T47D (cell line): Measurements from ENCODE around the gene RPS5.

Source experiments
- DNase-seq, 2 experiments: peaks; one replicate each; pipeline versions ENCODE4 v3.0.0 to v3.0.0-alpha.2; 2011 to 2012; ENCODE audit warnings: low read depth in 1 of 2, low spot score in 1 of 2
- JUND ChIP-seq: IDR thresholded peaks from 2 replicates; pipeline ENCODE4 v1.6.1; 2012; ENCODE audit warnings: low read depth
- in situ Hi-C: cut with HindIII; loops from 2 replicates; pipeline ENCODE4 v1.10.0; 2016; ENCODE audit warnings: low sequenced_read_pairs, low pct_unique_long_range_greater_than_20kb

RPS5 gene

DNA sequence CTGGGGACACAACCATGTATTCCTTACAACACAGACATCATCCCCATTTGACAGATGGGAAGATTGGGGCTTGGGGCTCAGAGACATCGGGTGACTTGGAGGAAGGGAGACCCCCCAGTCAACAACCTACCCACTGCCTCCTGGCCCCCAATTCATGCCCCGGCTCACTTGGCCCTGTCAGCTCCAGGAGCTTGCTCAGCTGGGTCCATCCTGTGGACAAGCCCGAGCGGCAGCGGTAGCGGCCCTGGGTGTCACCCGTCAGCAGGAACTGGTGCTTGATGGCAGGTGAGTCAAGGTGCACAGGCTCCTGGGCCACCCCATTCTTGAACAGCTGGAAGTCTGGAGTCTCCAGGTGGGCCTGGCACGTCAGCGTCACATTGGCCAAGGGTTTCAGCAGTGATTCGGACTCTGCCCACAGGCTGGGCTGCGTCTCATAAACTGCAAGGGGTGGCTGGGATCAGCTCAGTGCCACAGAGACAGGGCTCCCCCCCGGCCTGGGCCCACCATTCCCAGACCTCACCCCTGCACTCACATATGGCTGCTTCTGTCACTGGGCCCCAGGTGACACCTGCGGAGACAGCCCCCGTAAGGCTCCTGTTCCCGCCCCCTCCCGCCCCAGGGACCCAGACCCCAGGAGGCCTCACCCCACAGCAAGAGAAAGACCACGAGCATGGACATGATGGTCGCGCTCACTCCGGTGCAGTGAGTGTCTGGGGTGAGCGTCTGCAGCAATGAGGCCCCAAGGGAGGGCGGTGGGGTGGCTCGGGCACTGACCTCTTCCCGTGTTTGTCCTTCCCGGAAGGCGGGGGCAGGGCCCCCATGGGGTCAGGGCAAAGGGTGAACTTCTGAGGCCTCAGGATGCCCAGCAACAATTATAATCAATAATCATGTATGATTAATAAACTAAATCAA, 34.1 kb upstream of the RPS5 start, which contains the start of gene A1BG:
TSS of gene A1BG (minus strand) at position 733 of the 912 bp plus-strand sequence. CDS start at position 678, 55 bp downstream.
- TF ChIP-seq JUND: no peak
- DNase-seq: no peak
- in situ Hi-C loops: no loop called here

DNA sequence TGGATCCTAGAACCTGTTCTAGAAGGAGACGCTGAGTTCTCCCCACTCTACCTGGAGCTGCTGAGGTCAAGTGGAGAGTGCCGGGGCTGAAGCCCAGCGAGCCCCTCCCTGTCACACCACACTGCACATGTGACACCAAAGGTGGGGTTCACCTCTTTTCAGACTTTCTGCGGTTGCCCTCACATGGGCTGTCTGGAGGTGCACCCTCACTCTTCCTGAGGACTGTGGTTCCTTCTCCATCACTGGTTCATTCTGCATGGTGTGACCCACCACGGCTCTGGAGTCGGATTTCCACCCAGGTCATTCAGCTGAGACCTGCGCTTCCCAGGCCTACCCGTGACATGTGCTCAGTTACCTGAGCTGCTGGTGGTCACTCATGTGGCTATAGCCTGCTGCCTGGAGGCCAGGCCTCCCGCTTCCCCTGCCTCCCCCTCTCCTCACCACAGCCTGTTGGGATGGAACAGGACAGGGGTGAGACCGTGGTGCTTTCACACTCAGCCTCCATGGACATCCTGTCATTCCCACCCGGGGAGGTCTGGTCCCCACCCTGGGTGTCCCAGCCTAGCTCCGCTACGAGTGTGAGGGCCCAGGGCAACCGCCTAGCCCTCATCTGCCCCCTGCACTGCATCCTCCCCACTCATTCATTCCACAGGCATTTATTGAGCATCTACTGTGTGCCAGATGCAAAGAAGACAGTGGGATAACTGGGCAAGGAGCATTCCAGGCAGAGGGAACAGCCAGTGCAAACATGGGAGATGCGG, 33.2 kb upstream of the RPS5 start:
- DNase-seq: no peak
- in situ Hi-C loops: no loop called here
- TF ChIP-seq JUND: no peak

DNA sequence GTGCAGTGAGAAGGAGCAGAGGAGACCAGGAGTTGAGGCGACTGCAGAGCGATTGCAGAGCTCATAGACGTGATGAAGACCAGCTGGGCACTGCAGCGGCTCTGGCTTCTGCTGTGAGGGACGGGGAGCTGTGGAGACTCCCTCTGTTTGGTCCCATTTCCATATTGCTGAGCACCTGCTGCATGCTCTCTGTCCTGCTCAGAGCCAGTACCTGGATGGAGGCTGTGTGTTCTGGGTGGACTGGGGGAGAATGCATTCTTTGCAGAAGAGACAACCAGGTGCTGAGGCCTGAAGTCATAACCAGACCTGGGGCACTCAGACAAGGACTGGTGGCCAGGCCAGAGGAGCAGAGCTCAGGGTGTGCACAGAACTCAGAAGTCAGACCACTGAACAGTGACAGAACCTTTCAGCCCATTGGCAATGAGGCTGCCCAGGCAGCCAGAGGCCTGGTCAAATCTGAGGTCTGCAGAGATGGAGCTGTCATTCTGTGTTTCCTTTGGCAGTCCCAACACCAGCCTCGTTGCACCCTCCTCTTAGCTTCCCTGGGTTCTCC, 32.5 kb upstream of the RPS5 start:
- in situ Hi-C loops: no loop called here
- DNase-seq: no peak
- TF ChIP-seq JUND: no peak

DNA sequence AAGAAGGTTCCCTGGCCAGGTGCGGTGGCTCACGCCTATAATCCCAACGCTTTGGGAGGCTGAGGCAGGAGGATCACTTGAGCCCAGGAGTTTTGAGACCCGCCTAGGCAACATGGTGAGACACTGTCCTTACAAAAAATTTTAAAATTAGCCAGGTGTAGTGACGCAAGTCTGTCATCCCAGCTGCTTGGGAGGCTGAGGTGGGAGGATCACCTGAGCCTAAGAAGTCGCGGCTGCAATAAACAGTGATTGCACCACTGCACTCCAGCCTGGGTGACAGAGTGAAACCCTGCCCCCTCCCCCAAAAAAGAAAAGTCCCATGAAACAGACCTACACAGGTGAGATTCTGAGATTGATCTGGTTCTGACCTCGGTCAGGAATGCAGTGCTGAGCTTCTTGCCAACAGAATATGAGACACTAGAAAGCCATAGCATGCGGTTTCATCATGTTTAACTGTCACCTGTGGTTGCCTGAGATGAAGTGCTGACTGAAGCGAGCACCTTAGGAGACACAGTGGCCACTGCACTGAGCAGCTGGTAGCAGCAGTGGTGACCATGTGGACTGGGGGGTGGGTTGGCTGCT, 31.8 kb upstream of the RPS5 start:
- no peak for TF ChIP-seq JUND
- in situ Hi-C loops: no loop called here

DNA sequence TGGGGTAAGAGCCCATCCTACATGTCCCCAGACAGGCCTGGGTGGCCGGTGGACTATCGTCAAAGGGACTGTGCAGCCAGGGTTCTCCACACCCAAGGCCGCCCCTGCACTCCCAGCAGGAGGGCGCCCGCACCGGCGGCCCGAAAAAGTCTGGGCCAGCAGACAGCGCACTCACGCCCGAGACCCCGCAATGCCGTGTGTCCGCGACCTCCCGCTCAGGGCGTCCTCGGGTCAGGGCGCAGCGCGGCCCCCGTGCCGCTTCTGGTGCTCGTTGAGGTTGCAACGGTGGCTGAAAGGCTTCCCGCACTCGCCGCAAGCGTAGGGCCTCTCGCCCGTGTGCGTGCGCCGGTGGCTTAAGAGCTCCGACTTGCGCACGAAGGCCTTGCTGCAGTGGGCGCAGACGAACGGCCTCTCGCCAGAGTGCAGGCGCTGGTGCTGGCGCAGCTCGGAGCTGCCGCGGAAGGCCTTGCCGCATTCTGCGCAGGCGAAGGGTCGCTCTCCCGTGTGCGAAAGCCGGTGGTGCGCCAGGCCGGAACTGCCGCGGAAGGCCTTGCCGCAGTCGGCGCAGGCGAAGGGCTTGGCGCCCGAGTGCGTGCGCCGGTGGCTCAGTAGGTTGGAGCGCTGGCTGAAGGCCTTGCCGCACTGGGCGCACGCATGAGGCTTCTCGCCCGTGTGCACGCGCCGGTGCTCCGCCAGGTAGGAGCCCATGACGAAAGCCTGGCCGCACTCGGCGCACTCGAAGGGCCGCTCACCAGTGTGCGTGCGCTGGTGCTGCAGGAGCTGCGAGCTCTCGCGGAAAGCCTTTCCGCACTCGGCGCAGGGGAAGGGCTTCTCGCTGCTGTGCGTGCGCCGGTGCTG, 30.9 kb upstream of the RPS5 start:
- no peak for TF ChIP-seq JUND
- in situ Hi-C loops: no loop called here
- no peak for DNase-seq

More for the DNA sequence above, 31.8 kb upstream of the RPS5 start:
- peak in 1 of 2 experiments; percentile 40 for DNase-seq

DNA sequence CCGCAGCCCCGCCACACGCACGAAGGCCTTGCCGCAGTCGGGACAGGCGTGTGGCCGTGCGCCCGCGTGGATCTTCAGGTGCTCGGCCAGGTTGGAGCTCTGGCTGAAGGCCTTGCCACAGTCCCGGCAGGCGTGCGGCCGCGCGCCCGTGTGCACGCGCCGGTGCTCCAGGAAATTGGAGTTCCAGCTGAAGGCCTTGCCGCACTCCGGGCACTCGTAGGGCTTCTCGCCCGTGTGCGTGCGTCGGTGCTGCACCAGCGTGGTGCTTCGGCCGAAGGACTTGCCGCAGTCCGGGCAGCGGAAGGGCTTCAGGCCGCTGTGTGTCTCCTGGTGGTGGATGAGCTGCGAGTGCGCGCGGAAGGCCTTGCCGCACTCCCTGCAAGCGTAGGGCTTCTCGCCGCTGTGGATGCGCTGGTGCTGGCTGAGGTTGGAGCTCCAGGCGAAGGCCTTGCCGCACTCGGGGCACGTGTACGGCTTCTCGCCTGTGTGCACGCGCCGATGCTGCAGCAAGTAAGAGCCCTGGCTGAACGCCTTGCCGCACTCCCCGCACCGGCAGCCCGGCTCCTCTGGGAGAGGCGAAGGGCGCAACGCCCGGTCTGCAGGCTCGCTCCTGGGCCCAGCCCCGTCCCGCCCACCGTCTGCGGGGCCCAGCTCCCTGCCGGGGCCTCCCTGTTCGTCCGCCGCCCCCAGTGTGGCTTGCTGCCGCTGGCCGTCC, 30.1 kb upstream of the RPS5 start:
- no peak for TF ChIP-seq JUND
- DNase-seq: no peak
- in situ Hi-C loops: no loop called here

DNA sequence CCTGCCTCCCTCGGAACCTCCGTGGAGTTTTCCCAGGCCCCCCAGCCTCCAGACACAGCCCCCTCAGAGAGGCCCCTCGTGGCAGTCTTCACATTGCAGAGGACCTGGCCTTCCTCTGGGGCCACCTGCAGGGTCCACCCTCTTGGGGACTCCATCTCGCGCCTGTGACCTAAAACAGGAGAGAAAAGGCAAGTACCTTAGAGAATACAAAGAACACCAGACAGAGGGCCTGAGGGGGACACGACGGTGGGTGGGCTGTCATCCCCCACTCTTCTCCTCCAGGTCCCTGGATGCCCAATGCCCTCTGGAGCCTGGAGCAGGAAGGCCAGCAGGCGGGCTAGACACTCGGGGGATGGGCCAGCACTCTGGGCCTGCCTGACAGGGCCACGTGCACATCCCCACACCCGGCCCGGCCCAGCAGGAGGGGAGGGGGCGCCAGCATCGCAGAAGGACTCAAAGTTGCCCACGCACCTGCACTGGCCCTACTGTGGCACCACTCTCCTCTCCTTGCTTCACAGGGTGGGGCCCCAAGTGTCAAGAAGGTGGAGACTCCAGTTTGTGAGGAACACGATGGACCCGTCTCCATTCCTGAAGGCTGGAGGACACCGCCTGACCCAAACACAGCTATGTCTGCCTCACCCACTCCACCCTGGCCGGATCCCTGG, 29.5 kb upstream of the RPS5 start:
- no peak for TF ChIP-seq JUND
- in situ Hi-C loops: no loop called here
- no peak for DNase-seq

DNA sequence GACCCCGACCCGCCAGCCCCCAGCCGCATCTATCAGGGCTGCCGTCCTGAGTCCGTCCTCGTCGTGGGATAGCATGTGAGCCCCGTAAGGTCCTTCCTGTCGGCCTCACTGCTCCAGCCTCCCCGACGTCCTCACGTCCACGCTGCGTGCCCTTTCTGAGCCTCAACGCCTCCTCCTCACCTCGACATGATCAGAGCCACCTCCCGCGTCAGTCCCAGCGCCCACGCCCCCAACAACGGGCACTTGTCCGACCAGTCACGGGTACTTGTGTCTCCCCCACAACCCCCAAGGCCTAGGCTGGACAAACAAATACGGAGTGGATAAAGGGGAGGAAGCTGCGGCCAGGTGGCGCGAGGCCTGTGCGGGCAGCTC, 25.2 kb upstream of the RPS5 start:
- TF ChIP-seq JUND: no peak
- in situ Hi-C loops: no loop called here
- DNase-seq: peak; percentile 58 to 86

DNA sequence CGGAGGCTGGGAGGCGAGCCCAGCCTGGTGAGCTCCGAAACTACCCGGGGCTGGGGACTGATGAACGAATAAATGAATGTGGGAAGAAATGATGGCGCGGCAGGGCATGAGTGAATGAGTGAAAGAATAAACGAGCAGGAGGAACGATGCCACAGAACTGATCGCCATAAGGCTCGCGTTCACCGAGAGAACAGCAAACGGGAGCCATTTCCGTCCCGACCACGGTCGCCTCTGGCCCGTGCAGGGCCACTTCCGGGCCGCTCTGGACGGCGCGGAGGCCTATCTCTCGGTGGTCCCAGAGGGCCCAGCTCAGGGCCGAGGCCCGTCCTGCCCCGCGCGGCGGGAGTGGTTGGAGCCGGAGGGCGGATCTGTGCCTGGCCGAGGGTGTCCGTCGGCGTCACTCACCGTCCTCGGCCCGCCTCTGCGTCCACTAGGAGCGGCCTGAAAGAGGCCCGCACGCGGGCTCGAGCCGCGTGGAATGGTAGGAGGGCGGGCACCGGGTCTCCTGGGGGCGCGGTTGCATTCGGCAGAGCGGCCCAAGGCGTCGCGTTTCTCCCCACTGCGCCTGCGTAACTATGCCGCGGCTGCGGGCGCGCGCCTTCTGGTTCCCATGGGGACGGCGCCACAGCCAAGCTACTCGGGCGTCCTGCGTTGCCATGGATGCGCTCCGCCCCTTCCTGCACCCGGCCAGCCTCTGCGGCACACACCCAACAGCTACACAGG, 24.6 kb upstream of the RPS5 start, which contains the start of gene ZNF497:
TSS of gene ZNF497 (minus strand) at position 480 of the 723 bp plus-strand sequence. CDS start 5,116 bp downstream, outside the sequence.
- DNase-seq: peak; percentile 95 to 96
- in situ Hi-C loops: no loop called here
- no peak for TF ChIP-seq JUND

DNA sequence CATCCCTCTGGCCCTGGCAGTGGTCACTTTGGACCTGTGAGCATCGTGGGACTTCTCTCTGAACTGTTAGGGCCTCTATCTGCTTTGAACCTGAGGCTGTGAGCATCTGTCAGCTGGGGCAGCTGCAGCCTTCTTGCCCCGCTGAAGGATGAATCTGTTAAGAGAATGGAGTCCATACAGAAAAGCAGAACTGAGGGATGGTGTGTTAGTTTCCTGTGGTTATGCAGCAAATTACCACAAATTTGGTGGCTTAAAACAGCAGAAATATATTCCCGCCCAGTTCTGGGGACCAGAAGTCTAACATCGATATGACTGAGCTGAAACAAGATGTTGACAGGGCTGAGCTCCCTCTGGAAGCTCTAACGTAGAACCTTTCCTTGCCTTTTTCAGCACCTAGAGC, 22.9 kb upstream of the RPS5 start:
- in situ Hi-C loops: no loop called here
- DNase-seq: no peak
- no peak for TF ChIP-seq JUND
